NCI-H510A (cell line): ENCODE measurements around the gene MAFG.
"Not testable (repeated sequence)": the region's sequence is repeated elsewhere in the genome, so short reads cannot be mapped to it uniquely, and the experiment has no call there.

Experiments
- DNase-seq: peaks from one replicate; lab custom pipeline; 2025; lab: John Stamatoyannopoulos, UW

Gene MAFG

GRCh38 chr17:81923302-81924260 is 4.0 kb downstream of the MAFG start:
- no peak for DNase-seq

- DNase-seq: no peak
Measured at GRCh38 chr17:81922566-81923301, 4.8 kb downstream of the MAFG start.

- no peak for DNase-seq
Measured at GRCh38 chr17:81921996-81922565, 5.5 kb downstream of the MAFG start.

GRCh38 chr17:81921537-81921862 is 6.0 kb downstream of the MAFG start:
- no peak for DNase-seq

GRCh38 chr17:81920612-81921536 is 6.7 kb downstream of the MAFG start:
- no peak for DNase-seq

- no peak for DNase-seq
Measured at GRCh38 chr17:81918832-81919545, 8.5 kb downstream of the MAFG start.

- DNase-seq: not testable (repeated sequence)
Measured at GRCh38 chr17:81918333-81918669, 9.2 kb downstream of the MAFG start.

GRCh38 chr17:81917565-81918332 is 9.8 kb downstream of the MAFG start, which contains the start of gene SIRT7:
TSS of gene SIRT7 (minus strand) at chr17:81918176. CDS start at chr17:81918131, 45 bp downstream.
- DNase-seq: peak; percentile 72

- no peak for DNase-seq
Measured at GRCh38 chr17:81916234-81917001, 11.1 kb downstream of the MAFG start.

GRCh38 chr17:81915331-81915730 is 12.2 kb downstream of the MAFG start:
- no peak for DNase-seq

GRCh38 chr17:81914103-81914850 is 13.3 kb downstream of the MAFG start:
- no peak for DNase-seq

GRCh38 chr17:81913394-81914102 is 14.0 kb downstream of the MAFG start:
- no peak for DNase-seq

GRCh38 chr17:81912441-81913309 is 14.9 kb downstream of the MAFG start:
- DNase-seq: no peak

- DNase-seq: no peak
Measured at GRCh38 chr17:81911969-81912368, 15.6 kb downstream of the MAFG start.

GRCh38 chr17:81911277-81911961 is 16.1 kb downstream of the MAFG start, which contains the start of gene PCYT2:
TSS of gene PCYT2 (minus strand) at chr17:81911399. CDS start at chr17:81911355, 44 bp downstream.
- DNase-seq: peak; percentile 91

- no peak for DNase-seq
Measured at GRCh38 chr17:81910840-81911276, 16.7 kb downstream of the MAFG start.
